Measurements from ENCODE around the gene ZFYVE21. TPM values are rescaled to one million over a fixed set of nuclear protein-coding genes. Genes with fewer than 3 reads are reported as not detected.

The ZFYVE21 gene
- total RNA-seq, 1 donor: 36.9 TPM

DNA sequence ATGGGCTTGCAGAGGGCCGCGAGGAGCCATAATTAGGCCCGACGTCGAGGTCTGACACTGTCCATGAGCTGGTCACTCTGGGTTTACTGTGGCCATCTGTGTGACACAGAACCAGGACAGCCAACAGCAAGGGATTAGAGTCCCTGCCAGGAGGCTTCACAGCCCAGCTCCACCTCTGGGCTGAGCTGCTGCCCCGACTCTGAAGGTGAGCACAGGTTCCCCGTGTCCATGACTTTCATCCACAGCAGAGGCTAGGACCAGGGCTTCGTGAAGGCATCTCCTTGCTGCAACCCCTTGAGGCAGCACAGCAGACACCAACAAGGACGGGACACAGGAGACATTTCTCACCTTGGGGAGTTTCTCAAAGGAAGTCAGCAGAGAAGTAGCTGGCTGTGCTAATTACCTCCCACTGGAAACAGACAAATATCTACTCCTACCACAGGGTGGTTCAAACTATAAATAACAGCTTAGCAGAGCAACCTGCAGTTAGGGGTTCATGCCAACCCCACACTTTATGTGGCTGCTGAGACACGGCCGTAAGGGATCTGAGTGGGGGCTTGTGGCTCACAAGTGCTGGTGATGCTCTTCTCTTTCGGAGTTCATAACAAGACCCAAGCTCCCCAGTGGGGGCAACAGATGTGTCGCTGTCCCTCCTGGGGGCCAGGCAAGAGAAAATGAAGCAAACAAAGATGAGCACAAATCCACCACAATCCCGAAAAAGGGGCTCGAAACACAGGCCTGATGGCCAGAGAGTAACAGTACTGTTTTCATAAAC is 29.2 kb downstream of the ZFYVE21 start:
- DNase-seq (ENCODE audit: insufficient read length, low spot score, missing footprints): peak; percentile 36
- Histone ChIP-seq H3K36me3 (ENCODE audit: insufficient read depth, low read length) (no peaks in the 10 kb centered on the region), H3K27me3 (ENCODE audit: insufficient read depth, low read length) (no peaks in the 10 kb centered on the region), H2AFZ (ENCODE audit: low read length) (no peak overlapping the region), H3K27ac (ENCODE audit: low read depth, low read length) (no peak overlapping the region), H4K20me1 (ENCODE audit: insufficient read depth, low read length) (no peaks in the 10 kb centered on the region), H3K4me3 (ENCODE audit: insufficient read depth, low read length) (no peak overlapping the region), H3K4me1 (ENCODE audit: insufficient read depth, low read length) (peaks cover 7% of the 10 kb centered on the region), H3K79me2 (ENCODE audit: insufficient read depth, low read length) (no peaks in the 10 kb centered on the region), H3K4me2 (ENCODE audit: insufficient read depth, low read length) (no peak overlapping the region), H3K9me3 (ENCODE audit: low read depth, low read length) (no peaks in the 10 kb centered on the region)
- TF ChIP-seq, protein P1, sequence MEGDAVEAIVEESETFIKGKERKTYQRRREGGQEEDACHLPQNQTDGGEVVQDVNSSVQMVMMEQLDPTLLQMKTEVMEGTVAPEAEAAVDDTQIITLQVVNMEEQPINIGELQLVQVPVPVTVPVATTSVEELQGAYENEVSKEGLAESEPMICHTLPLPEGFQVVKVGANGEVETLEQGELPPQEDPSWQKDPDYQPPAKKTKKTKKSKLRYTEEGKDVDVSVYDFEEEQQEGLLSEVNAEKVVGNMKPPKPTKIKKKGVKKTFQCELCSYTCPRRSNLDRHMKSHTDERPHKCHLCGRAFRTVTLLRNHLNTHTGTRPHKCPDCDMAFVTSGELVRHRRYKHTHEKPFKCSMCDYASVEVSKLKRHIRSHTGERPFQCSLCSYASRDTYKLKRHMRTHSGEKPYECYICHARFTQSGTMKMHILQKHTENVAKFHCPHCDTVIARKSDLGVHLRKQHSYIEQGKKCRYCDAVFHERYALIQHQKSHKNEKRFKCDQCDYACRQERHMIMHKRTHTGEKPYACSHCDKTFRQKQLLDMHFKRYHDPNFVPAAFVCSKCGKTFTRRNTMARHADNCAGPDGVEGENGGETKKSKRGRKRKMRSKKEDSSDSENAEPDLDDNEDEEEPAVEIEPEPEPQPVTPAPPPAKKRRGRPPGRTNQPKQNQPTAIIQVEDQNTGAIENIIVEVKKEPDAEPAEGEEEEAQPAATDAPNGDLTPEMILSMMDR (IDR thresholded peaks at IDR 0.05; ENCODE audit: extremely low read depth, low read depth, low read length): no peak

DNA sequence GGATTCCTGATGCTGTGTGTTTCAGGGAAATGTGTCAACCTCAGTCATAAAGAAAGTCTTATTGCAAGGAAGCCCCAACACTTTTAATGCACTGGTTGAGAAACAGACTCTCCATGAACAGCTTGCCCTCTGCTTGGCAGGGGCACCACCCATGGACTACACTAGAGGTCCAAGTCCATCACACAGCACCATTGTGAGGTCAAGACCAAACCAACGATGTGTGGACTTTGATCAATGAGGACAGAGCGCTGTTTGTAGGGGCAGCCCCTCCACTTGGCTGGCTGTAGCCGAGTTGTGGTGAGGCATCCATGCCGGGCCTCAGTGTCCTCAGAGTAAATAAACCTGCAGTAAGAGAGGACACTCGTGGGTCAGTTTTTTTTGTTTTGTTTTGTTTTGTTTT is 29.8 kb downstream of the ZFYVE21 start:
- Histone ChIP-seq H3K27ac (ENCODE audit: low read depth, low read length) (no peak overlapping the region), H3K4me3 (ENCODE audit: insufficient read depth, low read length) (no peak overlapping the region), H3K36me3 (ENCODE audit: insufficient read depth, low read length) (no peaks in the 10 kb centered on the region), H3K9me3 (ENCODE audit: low read depth, low read length) (no peaks in the 10 kb centered on the region), H3K4me2 (ENCODE audit: insufficient read depth, low read length) (no peak overlapping the region), H2AFZ (ENCODE audit: low read length) (no peak overlapping the region), H3K27me3 (ENCODE audit: insufficient read depth, low read length) (no peaks in the 10 kb centered on the region), H3K79me2 (ENCODE audit: insufficient read depth, low read length) (no peaks in the 10 kb centered on the region), H3K4me1 (ENCODE audit: insufficient read depth, low read length) (peaks cover 7% of the 10 kb centered on the region), H4K20me1 (ENCODE audit: insufficient read depth, low read length) (no peaks in the 10 kb centered on the region)
- TF ChIP-seq, protein P1 (IDR thresholded peaks at IDR 0.05; ENCODE audit: extremely low read depth, low read depth, low read length): no peak
- peak; percentile 8 for DNase-seq (ENCODE audit: insufficient read length, low spot score, missing footprints)

DNA sequence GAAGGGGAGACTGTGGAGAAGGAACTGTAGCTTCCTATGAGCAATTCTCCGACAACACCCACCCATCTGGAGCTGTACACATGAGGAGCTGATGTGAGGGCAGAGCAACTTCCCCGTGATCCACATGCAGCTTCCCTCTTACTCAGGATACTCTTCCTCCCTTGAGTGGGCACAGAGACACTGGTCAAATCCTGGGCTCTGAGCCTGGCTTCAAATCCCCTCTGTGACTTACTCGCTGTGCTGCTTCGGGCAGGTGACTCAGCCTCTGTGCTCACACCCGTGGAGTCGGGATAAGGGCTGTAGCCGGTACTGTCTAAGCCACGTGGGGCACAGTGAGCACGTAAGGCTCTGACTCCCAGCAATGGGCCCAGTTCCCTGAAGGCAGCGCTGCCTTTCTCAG is 31.1 kb downstream of the ZFYVE21 start:
- Histone ChIP-seq H3K9me3 (ENCODE audit: low read depth, low read length) (no peaks in the 10 kb centered on the region), H3K79me2 (ENCODE audit: insufficient read depth, low read length) (no peaks in the 10 kb centered on the region), H4K20me1 (ENCODE audit: insufficient read depth, low read length) (no peaks in the 10 kb centered on the region), H2AFZ (ENCODE audit: low read length) (peak overlapping the region; percentile 18), H3K27me3 (ENCODE audit: insufficient read depth, low read length) (no peaks in the 10 kb centered on the region), H3K4me3 (ENCODE audit: insufficient read depth, low read length) (no peak overlapping the region), H3K36me3 (ENCODE audit: insufficient read depth, low read length) (no peaks in the 10 kb centered on the region), H3K27ac (ENCODE audit: low read depth, low read length) (no peak overlapping the region), H3K4me1 (ENCODE audit: insufficient read depth, low read length) (peaks cover 7% of the 10 kb centered on the region), H3K4me2 (ENCODE audit: insufficient read depth, low read length) (peak overlapping the region; percentile 33)
- TF ChIP-seq, protein P1 (IDR thresholded peaks at IDR 0.05; ENCODE audit: extremely low read depth, low read depth, low read length): no peak
- DNase-seq (ENCODE audit: insufficient read length, low spot score, missing footprints): peak; percentile 92

DNA sequence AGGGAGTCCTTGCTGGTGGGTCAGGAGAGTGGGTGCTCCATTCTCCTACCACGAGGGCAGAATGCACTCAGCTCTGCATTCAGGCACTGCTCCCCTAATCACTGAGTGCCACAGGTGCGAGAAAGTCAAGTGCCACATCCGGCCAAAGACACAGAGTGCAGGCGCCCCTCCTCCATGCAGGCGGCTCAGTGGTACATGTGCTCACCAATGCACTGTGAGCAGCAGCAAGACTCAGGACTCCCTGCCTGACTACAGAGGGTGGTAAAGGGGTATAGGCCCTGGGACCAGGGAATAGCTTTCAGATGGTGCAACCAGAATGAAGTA is 32.9 kb downstream of the ZFYVE21 start:
- H2AFZ ChIP-seq (ENCODE audit: low read length): no peak overlapping the region
- H3K4me3 ChIP-seq (ENCODE audit: insufficient read depth, low read length): no peak overlapping the region
- peaks cover 7% of the 10 kb centered on the region for H3K4me1 ChIP-seq (ENCODE audit: insufficient read depth, low read length)
- H3K9me3 ChIP-seq (ENCODE audit: low read depth, low read length): no peaks in the 10 kb centered on the region
- TF ChIP-seq, protein P1 (IDR thresholded peaks at IDR 0.05; ENCODE audit: extremely low read depth, low read depth, low read length): no peak
- H3K79me2 ChIP-seq (ENCODE audit: insufficient read depth, low read length): no peaks in the 10 kb centered on the region
- H4K20me1 ChIP-seq (ENCODE audit: insufficient read depth, low read length): no peaks in the 10 kb centered on the region
- H3K27ac ChIP-seq (ENCODE audit: low read depth, low read length): no peak overlapping the region
- no peak overlapping the region for H3K4me2 ChIP-seq (ENCODE audit: insufficient read depth, low read length)
- no peak for DNase-seq (ENCODE audit: insufficient read length, low spot score, missing footprints)
- H3K36me3 ChIP-seq (ENCODE audit: insufficient read depth, low read length): no peaks in the 10 kb centered on the region
- H3K27me3 ChIP-seq (ENCODE audit: insufficient read depth, low read length): no peaks in the 10 kb centered on the region
